NT2/D1 (cell line): ENCODE measurements around the gene TBC1D9B.
"Not testable (repeated sequence)": the region's sequence is repeated elsewhere in the genome, so short reads cannot be mapped to it uniquely, and the experiment has no call there.

Source experiments
- DNase-seq: peaks from one replicate; pipeline ENCODE4 v3.0.0-alpha.2; 2011; ENCODE audit warnings: low read depth, low spot score
- H3K27me3 ChIP-seq: 2 replicates; pipeline ENCODE4 v1.6.0; 2011; ENCODE audit warnings: mild to moderate bottlenecking; ENCODE audit not compliant: insufficient read length, insufficient read depth
- H3K36me3 ChIP-seq: 2 replicates; pipeline ENCODE4 v1.6.1; 2011; ENCODE audit warnings: mild to moderate bottlenecking, low read length, mixed read lengths; ENCODE audit not compliant: insufficient read depth, insufficient read length
- H3K4me1 ChIP-seq: 2 replicates; pipeline ENCODE4 v1.5.1; 2011; ENCODE audit not compliant: insufficient read depth, insufficient read length
- H3K4me3 ChIP-seq: 2 replicates; pipeline ENCODE4 v1.5.1; 2011; ENCODE audit warnings: low read depth; ENCODE audit not compliant: insufficient read length
- H3K9ac ChIP-seq: 2 replicates; pipeline ENCODE4 v1.6.0; 2011; ENCODE audit warnings: low read depth; ENCODE audit not compliant: insufficient read length
- H3K9me3 ChIP-seq: 2 replicates; pipeline ENCODE4 v1.5.1; 2011; ENCODE audit warnings: mild to moderate bottlenecking, low read length; ENCODE audit not compliant: insufficient read depth
- SUZ12 ChIP-seq: IDR thresholded peaks from 2 replicates; pipeline ENCODE4 v1.6.1; 2011; ENCODE audit not compliant: insufficient read length, insufficient read depth; ENCODE audit errors: extremely low read depth
- YY1 ChIP-seq: IDR thresholded peaks from 2 replicates; pipeline ENCODE4 v1.6.1; 2011; ENCODE audit not compliant: insufficient read length, insufficient read depth
- ZNF274 ChIP-seq: IDR thresholded peaks from 2 replicates; pipeline ENCODE4 v1.6.1; 2011; ENCODE audit warnings: mild to moderate bottlenecking, low read depth, low read length

The TBC1D9B gene

DNA sequence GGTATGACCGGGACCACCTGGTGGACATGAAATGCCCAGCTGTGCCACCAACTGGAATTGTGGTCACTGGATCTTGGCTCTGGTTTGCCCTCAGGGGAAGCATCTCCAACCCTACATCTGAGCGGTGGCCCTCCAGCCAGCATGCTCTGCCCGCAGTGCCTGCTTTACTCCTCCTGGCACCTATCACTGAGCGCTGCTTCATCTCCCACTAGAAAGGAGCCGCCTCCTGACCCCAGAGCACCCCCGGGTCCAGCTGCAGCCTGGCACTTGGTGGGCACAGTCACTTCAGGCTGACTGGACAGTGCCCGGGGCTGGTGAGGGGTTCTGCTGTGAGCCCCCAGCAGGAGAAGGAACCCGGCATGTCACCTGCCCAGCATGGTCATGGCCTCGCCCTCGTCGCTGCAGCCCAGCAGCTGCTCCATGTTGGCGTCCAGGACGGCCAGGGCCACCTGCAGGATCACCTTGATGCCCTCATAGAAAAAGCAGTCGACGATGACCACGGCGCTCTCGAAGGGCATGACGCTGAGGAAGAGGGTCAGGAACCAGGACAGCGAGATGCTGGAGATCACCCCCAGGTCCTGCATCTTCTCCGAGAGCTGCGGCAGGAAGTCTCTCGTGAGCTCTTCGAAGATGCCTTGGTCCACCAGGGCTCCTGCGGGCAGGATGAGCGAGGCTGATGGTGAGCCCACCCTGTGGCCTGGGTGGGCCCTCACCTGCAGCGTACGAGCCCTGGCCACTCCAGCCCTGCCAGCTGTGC, 33.0 kb downstream of the TBC1D9B start:
- H3K9me3 ChIP-seq, result no peaks in the 10 kb centered on the region
- peaks cover 4% of the 10 kb centered on the region for H3K4me1 ChIP-seq
- H3K4me3 ChIP-seq, result no peak overlapping the region
- H3K27me3 ChIP-seq, result no peaks in the 10 kb centered on the region
- H3K36me3 ChIP-seq, result peaks cover 91% of the 10 kb centered on the region
- H3K9ac ChIP-seq, result no peak overlapping the region
- TF ChIP-seq SUZ12 (no peak), ZNF274 (no peak), YY1 (no peak)
- no peak for DNase-seq

DNA sequence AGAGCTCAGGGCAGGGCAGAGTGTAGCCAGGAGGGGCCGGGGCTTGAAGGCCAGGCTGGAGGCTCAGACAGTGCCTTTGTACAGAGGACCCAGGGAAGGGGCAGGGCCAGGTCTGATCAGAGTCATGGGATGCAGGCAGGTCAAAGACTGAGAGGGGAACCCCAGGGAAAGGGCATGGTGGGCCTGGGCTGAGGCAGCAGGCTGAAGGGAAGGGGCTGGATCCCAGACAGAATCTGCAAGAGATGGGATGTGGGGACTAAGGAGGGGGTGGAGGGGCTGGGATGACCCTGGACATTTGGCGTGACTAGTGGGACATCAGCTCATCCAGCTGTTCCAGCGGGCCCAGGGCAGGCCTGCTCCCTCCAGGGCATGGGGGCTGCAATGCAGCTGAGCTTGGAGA, 33.6 kb downstream of the TBC1D9B start:
- peaks cover 6% of the 10 kb centered on the region for H3K4me1 ChIP-seq
- H3K36me3 ChIP-seq, result peaks cover 91% of the 10 kb centered on the region
- H3K4me3 ChIP-seq, result no peak overlapping the region
- H3K9me3 ChIP-seq, result no peaks in the 10 kb centered on the region
- no peaks in the 10 kb centered on the region for H3K27me3 ChIP-seq
- TF ChIP-seq YY1 (no peak), ZNF274 (no peak), SUZ12 (no peak)
- no peak for DNase-seq
- H3K9ac ChIP-seq, result no peak overlapping the region

DNA sequence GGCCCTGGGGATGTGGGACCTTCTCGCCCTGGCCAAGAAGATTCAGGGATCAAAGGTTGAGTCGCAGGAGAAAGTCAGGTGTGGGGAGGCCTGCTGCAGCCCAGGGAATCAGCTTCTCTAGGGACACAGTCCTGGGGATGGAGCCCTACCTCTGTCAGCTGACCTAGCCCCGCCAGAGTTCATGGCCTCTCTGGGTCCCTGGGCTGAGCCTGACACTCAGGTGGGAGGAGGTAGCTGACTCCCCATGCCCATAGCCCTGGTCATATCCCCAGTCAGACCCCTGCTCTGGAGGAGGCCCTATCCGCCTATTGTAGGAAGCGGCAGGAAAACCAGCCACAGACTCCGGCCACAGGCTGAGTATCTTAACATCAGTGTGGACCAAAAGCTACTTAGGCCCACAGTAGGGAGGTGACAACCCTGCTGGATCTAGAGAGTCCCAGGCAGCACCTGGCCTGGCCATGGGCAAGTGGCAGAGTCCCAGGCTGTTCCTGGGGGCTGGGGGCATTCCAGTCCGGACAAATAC, 34.0 kb downstream of the TBC1D9B start:
- H3K36me3 ChIP-seq, result peaks cover 91% of the 10 kb centered on the region
- H3K27me3 ChIP-seq, result no peaks in the 10 kb centered on the region
- H3K4me3 ChIP-seq, result no peak overlapping the region
- TF ChIP-seq YY1 (no peak), SUZ12 (no peak), ZNF274 (no peak)
- no peak for DNase-seq
- H3K9me3 ChIP-seq, result no peaks in the 10 kb centered on the region
- H3K9ac ChIP-seq, result no peak overlapping the region
- H3K4me1 ChIP-seq, result peaks cover 6% of the 10 kb centered on the region

DNA sequence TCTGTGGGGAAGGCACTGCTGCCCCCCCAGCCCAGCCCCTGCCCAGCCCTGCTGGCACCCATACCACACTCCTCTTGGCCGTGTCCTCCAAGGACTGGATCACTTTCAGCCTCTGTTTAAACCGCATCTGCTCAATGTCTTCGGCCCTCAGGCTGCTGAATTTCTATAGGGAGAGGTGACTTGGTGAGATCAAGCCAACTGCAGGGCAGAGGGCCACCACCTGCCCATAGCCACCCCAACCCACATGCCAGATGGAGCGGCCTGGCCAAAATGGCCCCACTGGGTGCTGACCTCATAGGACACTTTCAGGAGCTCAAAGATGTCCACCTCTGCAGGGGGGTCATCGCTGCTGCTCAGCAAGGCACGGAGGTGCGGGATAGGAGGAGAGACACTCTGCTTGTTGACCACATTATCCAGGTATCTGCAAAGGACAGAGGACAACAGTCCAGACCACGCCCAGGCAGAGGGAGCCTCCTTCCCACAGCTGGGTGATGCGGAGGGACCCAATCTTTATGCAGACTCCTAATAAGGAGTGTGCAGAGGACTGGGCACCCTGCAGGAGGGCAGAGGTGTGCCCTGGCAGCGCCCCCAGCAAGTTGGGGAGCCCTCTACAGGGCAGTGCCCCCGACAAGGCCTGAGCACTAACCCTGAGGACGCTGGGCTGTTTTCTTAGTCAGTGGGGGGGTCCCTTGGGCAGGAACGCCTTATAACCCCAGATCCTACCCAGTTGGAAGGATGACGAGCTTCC, 34.7 kb downstream of the TBC1D9B start:
- H3K9ac ChIP-seq, result no peak overlapping the region
- peaks cover 89% of the 10 kb centered on the region for H3K36me3 ChIP-seq
- no peak for TF ChIP-seq SUZ12
- no peak for TF ChIP-seq ZNF274
- TF ChIP-seq YY1, result no peak
- H3K9me3 ChIP-seq, result no peaks in the 10 kb centered on the region
- no peaks in the 10 kb centered on the region for H3K27me3 ChIP-seq
- no peak overlapping the region for H3K4me3 ChIP-seq
- DNase-seq, result no peak
- H3K4me1 ChIP-seq, result peaks cover 6% of the 10 kb centered on the region

DNA sequence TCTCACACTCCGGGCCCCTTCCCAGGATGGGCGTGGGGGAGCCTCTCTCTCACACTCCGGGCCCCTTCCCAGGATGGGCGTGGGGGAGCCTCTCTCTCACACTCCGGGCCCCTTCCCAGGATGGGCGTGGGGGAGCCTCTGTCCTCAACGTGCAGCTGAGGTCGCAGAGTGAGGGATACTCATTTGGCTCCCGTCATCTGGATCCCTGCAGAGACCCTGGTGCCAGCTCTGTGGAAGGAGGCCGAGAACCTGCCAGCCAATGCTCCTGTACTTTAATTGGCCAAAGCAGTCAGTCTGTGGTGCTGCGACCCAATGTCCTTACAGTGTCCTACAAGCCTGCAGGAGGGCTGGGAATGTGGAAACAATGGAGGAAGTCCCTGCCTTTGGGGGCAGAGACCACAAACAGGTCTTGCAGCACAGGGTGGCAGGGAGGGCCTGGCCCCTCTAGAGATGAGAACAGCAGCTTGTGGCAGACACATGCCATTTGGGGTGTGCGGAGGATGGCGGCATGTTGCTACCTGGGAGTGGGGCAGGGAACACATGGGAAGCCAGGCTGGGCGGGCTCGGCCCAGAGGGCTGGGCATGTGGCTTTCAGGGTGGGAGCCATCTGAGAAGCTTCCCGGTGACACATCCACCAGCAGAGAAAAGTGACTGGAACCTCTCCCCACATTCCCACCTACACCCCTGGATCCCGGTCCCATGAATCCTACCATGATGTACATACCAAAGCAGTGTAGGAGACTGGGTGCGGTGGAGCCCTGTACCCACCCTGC, 35.5 kb downstream of the TBC1D9B start:
- peaks cover 89% of the 10 kb centered on the region for H3K36me3 ChIP-seq

DNA sequence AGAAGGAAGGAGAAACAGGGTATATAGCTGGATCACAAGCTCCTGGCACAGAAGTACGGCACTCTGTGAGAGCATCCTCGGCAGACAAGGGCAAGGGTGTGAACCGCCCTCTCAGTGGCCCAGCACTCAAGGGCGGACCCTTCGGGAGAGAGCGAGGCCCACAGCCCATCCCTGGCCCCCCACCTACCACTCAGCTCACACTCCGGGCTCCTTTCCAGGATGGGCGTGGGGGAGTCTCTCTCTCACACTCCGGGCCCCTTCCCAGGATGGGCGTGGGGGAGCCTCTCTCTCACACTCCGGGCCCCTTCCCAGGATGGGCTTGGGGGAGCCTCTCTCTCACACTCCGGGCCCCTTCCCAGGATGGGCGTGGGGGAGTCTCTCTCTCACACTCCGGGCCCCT, 36.2 kb downstream of the TBC1D9B start:
- not testable (repeated sequence) for H3K9ac ChIP-seq, DNase-seq, H3K9me3 ChIP-seq, H3K27me3 ChIP-seq, H3K4me1 ChIP-seq, H3K4me3 ChIP-seq
- H3K36me3 ChIP-seq, result peaks cover 90% of the 10 kb centered on the region

More for the DNA sequence above, 35.5 kb downstream of the TBC1D9B start:
- TF ChIP-seq YY1, result no peak
- no peak for DNase-seq
- no peak overlapping the region for H3K9ac ChIP-seq
- peaks cover 7% of the 10 kb centered on the region for H3K4me1 ChIP-seq
- no peaks in the 10 kb centered on the region for H3K27me3 ChIP-seq
- no peaks in the 10 kb centered on the region for H3K9me3 ChIP-seq
- H3K4me3 ChIP-seq, result no peak overlapping the region

DNA sequence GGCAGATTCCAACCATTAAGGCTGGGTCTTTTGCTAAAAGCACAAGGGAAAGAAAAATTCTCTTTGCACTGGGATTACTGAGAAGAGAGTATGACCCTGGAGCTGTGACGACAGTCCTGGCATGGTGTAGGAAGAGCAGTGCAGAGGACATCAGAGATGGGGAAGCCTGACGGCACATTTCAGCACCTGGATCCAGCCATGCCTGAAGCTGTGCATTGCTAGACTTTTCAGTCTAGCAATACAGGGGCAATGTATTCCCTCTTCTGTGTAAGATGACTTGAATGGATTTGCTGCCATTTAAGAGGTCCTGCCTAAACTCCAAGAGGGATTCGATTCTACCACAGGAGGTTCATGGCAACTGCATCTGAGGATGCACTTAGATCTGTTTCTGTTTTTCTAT, 36.7 kb downstream of the TBC1D9B start:
- Histone ChIP-seq H3K9me3 (no peaks in the 10 kb centered on the region), H3K4me1 (peaks cover 7% of the 10 kb centered on the region), H3K27me3 (no peaks in the 10 kb centered on the region), H3K36me3 (peaks cover 90% of the 10 kb centered on the region), H3K9ac (no peak overlapping the region), H3K4me3 (no peak overlapping the region)
- DNase-seq, result no peak
- TF ChIP-seq ZNF274 (no peak), SUZ12 (no peak), YY1 (no peak)
